GM12878 (cell line): ENCODE results near the gene ELANE. TPM values are rescaled to one million over a fixed set of nuclear protein-coding genes. Genes with fewer than 3 reads are reported as not detected.

ENCODE experiments used
- ATAC-seq: fragments of 200-7000 bp; cut with Tn5 transposase; 3 replicates; pipeline ENCODE4 v1.9.1; 2020; ENCODE audit warnings: mild to moderate bottlenecking, moderate library complexity
- BruUV-seq: library from RNA; stranded (reverse); fragments of 400-500 nt; replicated peaks from 2 replicates; lab custom pipeline; 2021; lab: Mats Ljungman, UMichigan
- CTCF ChIA-PET: fragments of 300-600 bp; sonication (Branson Sonifier 250); formaldehyde crosslinking; extraction: SDS; loops from one replicate; lab custom pipeline; 2021; ENCODE audit warnings: inconsistent platforms; lab: Yijun Ruan, JAX
- POLR2A ChIA-PET: fragments of 350-600 bp; formaldehyde crosslinking; extraction: SDS; loops from one replicate; lab custom pipeline; 2021; ENCODE audit warnings: inconsistent platforms; lab: Charles Lee
- RAD21 ChIA-PET: fragments of 300-600 bp; sonication (Branson Sonifier 250); formaldehyde crosslinking; loops from one replicate; lab custom pipeline; 2023; ENCODE audit warnings: antibody characterized with exemption; ENCODE audit not compliant: unreplicated experiment; lab: Charles Lee
- SMC1A ChIA-PET: fragments of 300-600 bp; sonication (Branson Sonifier 250); formaldehyde crosslinking; loops from one replicate; lab custom pipeline; 2023; ENCODE audit not compliant: unreplicated experiment, uncharacterized antibody; lab: Charles Lee
- DNase-seq: peaks from one replicate; pipeline ENCODE4 v3.0.0-alpha.2; 2011; ENCODE audit warnings: low read depth, low spot score
- FAIRE-seq: peaks from 3 replicates; lab custom pipeline; 2011; peaks lifted over from hg19 to GRCh38; lab: Jason Lieb, UNC
- H2AFZ ChIP-seq: 2 replicates; pipeline ENCODE4 v1.6.0; 2011; ENCODE audit warnings: low read depth, low read length, control low read depth; ENCODE audit not compliant: control insufficient read depth
- H3K27ac ChIP-seq: 2 replicates; pipeline ENCODE4 v1.5.1; 2011; ENCODE audit warnings: control low read depth; ENCODE audit not compliant: control insufficient read depth, insufficient read depth
- H3K27me3 ChIP-seq, 2 experiments: replicated peaks in 1 of 2; 2 replicates each; pipeline versions ENCODE4 v1.6.0 to v1.6.1; 2011; ENCODE audit warnings: low read length in 1 of 2; ENCODE audit not compliant: control insufficient read depth in 2 of 2, insufficient read depth in 2 of 2
- H3K36me3 ChIP-seq, 2 experiments: 2 replicates each; pipeline ENCODE4 v1.5.1; 2011; ENCODE audit warnings: low read length in 1 of 2; ENCODE audit not compliant: control insufficient read depth in 2 of 2, insufficient read depth in 2 of 2
- H3K4me1 ChIP-seq: 2 replicates; pipeline ENCODE4 v1.6.1; 2011; ENCODE audit warnings: mild to moderate bottlenecking, low read length, moderate library complexity, mixed read lengths; ENCODE audit not compliant: control insufficient read depth, insufficient read depth
- H3K4me2 ChIP-seq: 2 replicates; pipeline ENCODE4 v1.6.0; 2011; ENCODE audit warnings: control low read depth; ENCODE audit not compliant: control insufficient read depth, insufficient read depth
- H3K4me3 ChIP-seq: fragments of 200-600 bp; sonication (generic); 2 replicates; pipeline ENCODE4 v1.5.1; 2016
- H3K79me2 ChIP-seq: 2 replicates; pipeline ENCODE4 v1.6.0; 2011; ENCODE audit warnings: low read length; ENCODE audit not compliant: control insufficient read depth, insufficient read depth
- H3K9ac ChIP-seq: 2 replicates; pipeline ENCODE4 v1.8.0; 2011; ENCODE audit warnings: low read length, control low read depth, mixed read lengths; ENCODE audit not compliant: control insufficient read depth, insufficient read depth
- H3K9me3 ChIP-seq: replicated peaks from 3 replicates; pipeline ENCODE4 v1.5.1; 2011; ENCODE audit warnings: mild to moderate bottlenecking, low read length; ENCODE audit not compliant: control insufficient read depth, insufficient read depth
- H4K20me1 ChIP-seq: 2 replicates; pipeline ENCODE4 v1.6.0; 2011; ENCODE audit not compliant: control insufficient read depth, insufficient read depth
- BCL3 ChIP-seq: IDR thresholded peaks from 2 replicates; pipeline ENCODE4 v1.6.1; 2011; ENCODE audit warnings: borderline replicate concordance, low read depth, mild to moderate bottlenecking, moderate library complexity, low read length; ENCODE audit not compliant: insufficient read depth, poor library complexity, severe bottlenecking
- FOXK2 ChIP-seq: fragments of 450-650 bp; IDR thresholded peaks from 2 replicates; pipeline ENCODE4 v1.6.1; 2017; ENCODE audit warnings: mild to moderate bottlenecking, moderate library complexity
- IRF4 ChIP-seq: IDR thresholded peaks from 2 replicates; pipeline ENCODE4 v1.6.1; 2011; ENCODE audit warnings: low read depth, low read length
- IRF5 ChIP-seq: fragments of 450-650 bp; IDR thresholded peaks from 2 replicates; pipeline ENCODE4 v1.6.1; 2017; ENCODE audit warnings: borderline replicate concordance
- MLLT1 ChIP-seq: fragments of 450-650 bp; IDR thresholded peaks from 2 replicates; pipeline ENCODE4 v1.6.1; 2016; ENCODE audit warnings: mild to moderate bottlenecking
- NR2C1 ChIP-seq: fragments of 450-650 bp; IDR thresholded peaks from 2 replicates; pipeline ENCODE4 v1.6.1; 2017; ENCODE audit warnings: antibody characterized with exemption, mild to moderate bottlenecking, moderate library complexity
- POLR2A ChIP-seq: IDR thresholded peaks from 2 replicates; pipeline ENCODE4 v1.6.1; 2011; ENCODE audit warnings: low read depth, mild to moderate bottlenecking, low read length
- POU2F2 ChIP-seq: IDR thresholded peaks from 3 replicates; pipeline ENCODE4 v1.6.1; 2011; ENCODE audit warnings: low read depth, mild to moderate bottlenecking, low read length, borderline replicate concordance
- RELA ChIP-seq: fragments of 450-650 bp; IDR thresholded peaks from 2 replicates; pipeline ENCODE4 v1.8.0; 2014; ENCODE audit warnings: borderline replicate concordance; ENCODE audit not compliant: partially characterized antibody
- SUZ12 ChIP-seq: fragments of 200-600 bp; sonication (generic); IDR thresholded peaks from one replicate; pipeline ENCODE4 v1.6.1; 2018; ENCODE audit warnings: antibody characterized with exemption, mild to moderate bottlenecking; ENCODE audit not compliant: unreplicated experiment
- TCF7 ChIP-seq: IDR thresholded peaks from 2 replicates; pipeline ENCODE4 v1.6.1; 2014; ENCODE audit warnings: antibody characterized with exemption, borderline replicate concordance
- ZBTB11 ChIP-seq: fragments of 450-650 bp; formaldehyde crosslinking; IDR thresholded peaks from 2 replicates; pipeline ENCODE4 v1.5.0; 2022; ENCODE audit warnings: mild to moderate bottlenecking, missing genetic modification characterization
- ZZZ3 ChIP-seq: IDR thresholded peaks from 2 replicates; pipeline ENCODE4 v1.6.1; 2011; ENCODE audit warnings: low read depth; ENCODE audit not compliant: control insufficient read depth, insufficient read length
- WGBS: methylation state at CpG from one replicate; pipeline ENCODE4 v1.1.6; 2016; ENCODE audit warnings: low lambda C conversion rate; ENCODE audit not compliant: insufficient replicate concordance, insufficient coverage; ENCODE audit errors: missing lambda C conversion rate; 5-methylcytosine and 5-hydroxymethylcytosine counted together
- in situ Hi-C: fragments of 300-500 bp; cut with MboI; formaldehyde crosslinking; loops from 9 replicates; pipeline ENCODE4 v1.14.3; 2018; ENCODE audit warnings: mixed read lengths
- intact Hi-C: fragments of 100-400 bp; cut with micrococcal nuclease; formaldehyde crosslinking; loops from one replicate; pipeline ENCODE4 v1.14.2; 2022; ENCODE audit not compliant: unreplicated experiment
- polyA plus RNA-seq, 11 experiments: library from polyadenylated mRNA; depleted of rRNA in 4 of 11; unstranded in 6 of 11; stranded (reverse) in 5 of 11; fragments of >200 nt; fragmentation: Nextera tagmentation in 4 of 11; fragmentation: Illumina TruSeq in 1 of 11; extraction: Ambion mirVana in 4 of 11; extraction: Trizol in 1 of 11; gene quantifications; 1 replicate in 1 of 11; 2 replicates in 10 of 11; pipeline versions ENCODE4 v1.2.1 to v1.2.3, GENCODE V29; 2011 to 2016; ENCODE audit warnings: inconsistent platforms in 2 of 11, missing spikeins in 2 of 11, low read depth in 1 of 11
- total RNA-seq, 4 experiments: library from RNA; depleted of rRNA in 3 of 4; stranded (reverse); fragments of >200 nt in 3 of 4; fragmentation: Illumina TruSeq in 1 of 4; extraction: Trizol in 1 of 4; gene quantifications; 2 replicates each; pipeline versions ENCODE4 v1.2.1 to v1.2.3, GENCODE V29; 2013 to 2021

The ELANE gene
- total and polyA plus RNA-seq, 10 of the 15 experiments (the other 5 are each of a cell fraction or from before 2014, with no cell fraction given) = not detected

GRCh38 chr19:806815-807421, 45.2 kb upstream of the ELANE start:
- ChIA-PET CTCF (no interaction called here), RAD21 (no interaction called here), SMC1A (no interaction called here), POLR2A (no interaction called here)
- no peak overlapping the region for H3K4me2 ChIP-seq
- intact Hi-C loops = no loop called here
- FAIRE-seq = no peak
- H3K4me1 ChIP-seq = no peaks in the 10 kb centered on the region
- no peak overlapping the region for H3K27ac ChIP-seq
- DNase-seq = no peak
- peaks cover 8% of the 10 kb centered on the region; the same call in 1 of the 2 replicates for H4K20me1 ChIP-seq
- 93% methylated on average over 34 of the region's 34 CpGs for WGBS
- in situ Hi-C loops = no loop called here
- H3K79me2 ChIP-seq = peaks cover 28% of the 10 kb centered on the region
- no peak overlapping the region for H3K9ac ChIP-seq
- no TSS peak for BruUV-seq
- no peak for ATAC-seq
- no peak overlapping the region for H3K4me3 ChIP-seq
- H2AFZ ChIP-seq = no peak overlapping the region
- no peaks in the 10 kb centered on the region for H3K27me3 ChIP-seq
- H3K36me3 ChIP-seq = peaks cover 36 to 70% of the 10 kb centered on the region in 2 experiments; a peak in 3 of 4 replicates
- no peaks in the 10 kb centered on the region for H3K9me3 ChIP-seq
- TF ChIP-seq ZZZ3 (no peak), RELA (no peak), SUZ12 (no peak), MLLT1 (no peak), POU2F2 (no peak), IRF4 (no peak), IRF5 (no peak), POLR2A (peak; percentile 64), BCL3 (no peak), NR2C1 (no peak), ZBTB11 (CRISPR knock-in tag) (no peak), TCF7 (no peak), FOXK2 (no peak)
